GM23338 (cell line): ENCODE data around the gene NEDD4.

ENCODE experiments used
- CREB1 ChIP-seq: fragments of 250-450 bp; sonication (Bioruptor Pico); IDR thresholded peaks from 2 replicates; pipeline ENCODE4 v1.5.0; 2020; ENCODE audit warnings: low read depth, mild to moderate bottlenecking, moderate library complexity
- EZH2 ChIP-seq: fragments of 200-600 bp; sonication (generic); IDR thresholded peaks from one replicate; pipeline ENCODE4 v1.8.0; 2017; ENCODE audit warnings: antibody characterized with exemption, mild to moderate bottlenecking, low read depth; ENCODE audit not compliant: unreplicated experiment
- EZH2phosphoT487 ChIP-seq: fragments of 200-600 bp; sonication (generic); IDR thresholded peaks from one replicate; pipeline ENCODE4 v1.8.1; 2018; ENCODE audit warnings: antibody characterized with exemption; ENCODE audit not compliant: unreplicated experiment
- POLR2AphosphoS5 ChIP-seq: IDR thresholded peaks from 2 replicates; pipeline ENCODE4 v1.6.1; 2016; ENCODE audit warnings: antibody characterized with exemption, low read depth
- TF ChIP-seq, protein P1 (sequence below), 2 experiments: fragments of 200-600 bp in 1 of 2; sonication (generic) in 1 of 2; conservative IDR thresholded peaks; 2 replicates each; pipeline versions ENCODE4 v1.5.1 to v1.6.1; 2016 to 2017; ENCODE audit warnings: antibody characterized with exemption in 2 of 2, low read depth in 2 of 2, mild to moderate bottlenecking in 2 of 2, moderate library complexity in 1 of 2
- TF ChIP-seq, protein P2 (sequence below): fragments of 250-450 bp; sonication (Bioruptor Pico); IDR thresholded peaks from 2 replicates; pipeline ENCODE4 v1.5.0; 2020; ENCODE audit warnings: mild to moderate bottlenecking, moderate library complexity

DNA sequence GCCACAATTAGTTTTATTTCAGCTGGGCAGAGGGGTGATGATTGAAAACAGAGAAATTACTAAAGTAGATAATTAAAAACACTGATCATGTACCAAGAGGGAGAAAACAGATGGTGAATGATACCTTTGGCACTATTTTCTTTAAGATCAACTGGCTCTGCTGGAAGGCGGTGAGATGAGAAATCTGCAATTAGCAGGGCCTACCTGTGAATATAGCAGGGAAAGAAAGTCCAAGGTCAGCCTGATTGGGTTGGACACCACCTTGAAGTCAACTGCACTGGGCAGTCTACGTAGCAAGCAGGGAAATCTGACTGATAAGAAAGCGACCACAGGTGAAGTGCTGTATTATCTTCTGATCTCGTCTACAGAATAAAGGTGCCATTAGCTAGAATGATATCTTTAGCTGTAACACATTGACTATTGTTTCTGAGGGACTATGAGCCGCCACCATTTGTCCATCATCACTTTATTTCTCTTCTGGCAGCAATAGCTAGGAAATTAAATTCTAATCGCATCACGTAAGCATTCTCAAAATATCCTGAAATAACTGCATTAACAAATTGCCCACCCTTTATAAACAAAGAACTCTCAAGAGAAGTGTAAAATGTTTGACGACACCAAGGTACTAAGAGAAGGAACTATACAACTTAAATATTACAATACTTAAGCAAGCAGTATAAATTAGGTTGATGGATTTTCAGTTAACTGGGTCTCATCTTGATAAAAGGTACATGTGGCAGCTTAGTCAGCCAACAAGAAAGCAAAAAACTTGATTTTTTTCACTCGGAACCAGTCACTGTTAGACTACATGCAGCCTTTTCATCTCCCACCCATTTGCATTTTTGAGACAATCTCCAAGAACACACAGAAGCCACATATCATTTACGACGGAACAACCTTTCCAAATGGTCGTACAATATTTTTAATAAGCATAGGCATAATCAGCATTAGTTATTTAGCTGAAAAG, 1.3 kb downstream of the NEDD4 start:
- TF ChIP-seq, protein P1, sequence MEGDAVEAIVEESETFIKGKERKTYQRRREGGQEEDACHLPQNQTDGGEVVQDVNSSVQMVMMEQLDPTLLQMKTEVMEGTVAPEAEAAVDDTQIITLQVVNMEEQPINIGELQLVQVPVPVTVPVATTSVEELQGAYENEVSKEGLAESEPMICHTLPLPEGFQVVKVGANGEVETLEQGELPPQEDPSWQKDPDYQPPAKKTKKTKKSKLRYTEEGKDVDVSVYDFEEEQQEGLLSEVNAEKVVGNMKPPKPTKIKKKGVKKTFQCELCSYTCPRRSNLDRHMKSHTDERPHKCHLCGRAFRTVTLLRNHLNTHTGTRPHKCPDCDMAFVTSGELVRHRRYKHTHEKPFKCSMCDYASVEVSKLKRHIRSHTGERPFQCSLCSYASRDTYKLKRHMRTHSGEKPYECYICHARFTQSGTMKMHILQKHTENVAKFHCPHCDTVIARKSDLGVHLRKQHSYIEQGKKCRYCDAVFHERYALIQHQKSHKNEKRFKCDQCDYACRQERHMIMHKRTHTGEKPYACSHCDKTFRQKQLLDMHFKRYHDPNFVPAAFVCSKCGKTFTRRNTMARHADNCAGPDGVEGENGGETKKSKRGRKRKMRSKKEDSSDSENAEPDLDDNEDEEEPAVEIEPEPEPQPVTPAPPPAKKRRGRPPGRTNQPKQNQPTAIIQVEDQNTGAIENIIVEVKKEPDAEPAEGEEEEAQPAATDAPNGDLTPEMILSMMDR (conservative IDR thresholded peaks at IDR 0.05; ENCODE audit: low read depth in 2 of 2) = no peak
- TF ChIP-seq EZH2 (no peak), EZH2phosphoT487 (no peak), POLR2AphosphoS5 (no peak), CREB1 (CRISPR knock-in tag) (no peak)
- TF ChIP-seq, protein P2, sequence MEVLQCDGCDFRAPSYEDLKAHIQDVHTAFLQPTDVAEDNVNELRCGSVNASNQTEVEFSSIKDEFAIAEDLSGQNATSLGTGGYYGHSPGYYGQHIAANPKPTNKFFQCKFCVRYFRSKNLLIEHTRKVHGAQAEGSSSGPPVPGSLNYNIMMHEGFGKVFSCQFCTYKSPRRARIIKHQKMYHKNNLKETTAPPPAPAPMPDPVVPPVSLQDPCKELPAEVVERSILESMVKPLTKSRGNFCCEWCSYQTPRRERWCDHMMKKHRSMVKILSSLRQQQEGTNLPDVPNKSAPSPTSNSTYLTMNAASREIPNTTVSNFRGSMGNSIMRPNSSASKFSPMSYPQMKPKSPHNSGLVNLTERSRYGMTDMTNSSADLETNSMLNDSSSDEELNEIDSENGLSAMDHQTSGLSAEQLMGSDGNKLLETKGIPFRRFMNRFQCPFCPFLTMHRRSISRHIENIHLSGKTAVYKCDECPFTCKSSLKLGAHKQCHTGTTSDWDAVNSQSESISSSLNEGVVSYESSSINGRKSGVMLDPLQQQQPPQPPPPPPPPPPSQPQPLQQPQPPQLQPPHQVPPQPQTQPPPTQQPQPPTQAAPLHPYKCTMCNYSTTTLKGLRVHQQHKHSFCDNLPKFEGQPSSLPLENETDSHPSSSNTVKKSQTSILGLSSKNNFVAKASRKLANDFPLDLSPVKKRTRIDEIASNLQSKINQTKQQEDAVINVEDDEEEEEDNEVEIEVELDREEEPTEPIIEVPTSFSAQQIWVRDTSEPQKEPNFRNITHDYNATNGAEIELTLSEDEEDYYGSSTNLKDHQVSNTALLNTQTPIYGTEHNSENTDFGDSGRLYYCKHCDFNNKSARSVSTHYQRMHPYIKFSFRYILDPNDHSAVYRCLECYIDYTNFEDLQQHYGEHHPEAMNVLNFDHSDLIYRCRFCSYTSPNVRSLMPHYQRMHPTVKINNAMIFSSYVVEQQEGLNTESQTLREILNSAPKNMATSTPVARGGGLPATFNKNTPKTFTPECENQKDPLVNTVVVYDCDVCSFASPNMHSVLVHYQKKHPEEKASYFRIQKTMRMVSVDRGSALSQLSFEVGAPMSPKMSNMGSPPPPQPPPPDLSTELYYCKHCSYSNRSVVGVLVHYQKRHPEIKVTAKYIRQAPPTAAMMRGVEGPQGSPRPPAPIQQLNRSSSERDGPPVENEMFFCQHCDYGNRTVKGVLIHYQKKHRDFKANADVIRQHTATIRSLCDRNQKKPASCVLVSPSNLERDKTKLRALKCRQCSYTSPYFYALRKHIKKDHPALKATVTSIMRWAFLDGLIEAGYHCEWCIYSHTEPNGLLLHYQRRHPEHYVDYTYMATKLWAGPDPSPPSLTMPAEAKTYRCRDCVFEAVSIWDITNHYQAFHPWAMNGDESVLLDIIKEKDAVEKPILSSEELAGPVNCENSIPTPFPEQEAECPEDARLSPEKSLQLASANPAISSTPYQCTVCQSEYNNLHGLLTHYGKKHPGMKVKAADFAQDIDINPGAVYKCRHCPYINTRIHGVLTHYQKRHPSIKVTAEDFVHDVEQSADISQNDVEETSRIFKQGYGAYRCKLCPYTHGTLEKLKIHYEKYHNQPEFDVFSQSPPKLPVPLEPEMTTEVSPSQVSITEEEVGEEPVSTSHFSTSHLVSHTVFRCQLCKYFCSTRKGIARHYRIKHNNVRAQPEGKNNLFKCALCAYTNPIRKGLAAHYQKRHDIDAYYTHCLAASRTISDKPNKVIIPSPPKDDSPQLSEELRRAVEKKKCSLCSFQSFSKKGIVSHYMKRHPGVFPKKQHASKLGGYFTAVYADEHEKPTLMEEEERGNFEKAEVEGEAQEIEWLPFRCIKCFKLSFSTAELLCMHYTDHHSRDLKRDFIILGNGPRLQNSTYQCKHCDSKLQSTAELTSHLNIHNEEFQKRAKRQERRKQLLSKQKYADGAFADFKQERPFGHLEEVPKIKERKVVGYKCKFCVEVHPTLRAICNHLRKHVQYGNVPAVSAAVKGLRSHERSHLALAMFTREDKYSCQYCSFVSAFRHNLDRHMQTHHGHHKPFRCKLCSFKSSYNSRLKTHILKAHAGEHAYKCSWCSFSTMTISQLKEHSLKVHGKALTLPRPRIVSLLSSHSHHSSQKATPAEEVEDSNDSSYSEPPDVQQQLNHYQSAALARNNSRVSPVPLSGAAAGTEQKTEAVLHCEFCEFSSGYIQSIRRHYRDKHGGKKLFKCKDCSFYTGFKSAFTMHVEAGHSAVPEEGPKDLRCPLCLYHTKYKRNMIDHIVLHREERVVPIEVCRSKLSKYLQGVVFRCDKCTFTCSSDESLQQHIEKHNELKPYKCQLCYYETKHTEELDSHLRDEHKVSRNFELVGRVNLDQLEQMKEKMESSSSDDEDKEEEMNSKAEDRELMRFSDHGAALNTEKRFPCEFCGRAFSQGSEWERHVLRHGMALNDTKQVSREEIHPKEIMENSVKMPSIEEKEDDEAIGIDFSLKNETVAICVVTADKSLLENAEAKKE (CRISPR knock-in tag) = no peak
